Measurements from ENCODE around the gene CWC27.

- no peak for TF ChIP-seq TARDBP (IDR thresholded peaks at IDR 0.05)
- no peak for TF ChIP-seq FOXM1 (IDR thresholded peaks at IDR 0.05; ENCODE audit: borderline replicate concordance)
- TF ChIP-seq SUZ12 (IDR thresholded peaks at IDR 0.05): no peak
Measured at GRCh38 chr5:64789457-64789856, 20.7 kb downstream of the CWC27 start.

All from HEK293T (cell line).